Placental epithelial cell (primary cell): ENCODE results near the gene TPPP. TPM values are rescaled to one million over a fixed set of nuclear protein-coding genes. Genes with fewer than 3 reads are reported as not detected.

Experiments used
- total RNA-seq: library from RNA; depleted of rRNA; stranded (reverse); fragments of >200 nt; gene quantifications from 2 replicates; pipeline ENCODE4 v1.2.3, GENCODE V29; 2012

The TPPP gene
- total RNA-seq: not detected in 2 replicates

DNA sequence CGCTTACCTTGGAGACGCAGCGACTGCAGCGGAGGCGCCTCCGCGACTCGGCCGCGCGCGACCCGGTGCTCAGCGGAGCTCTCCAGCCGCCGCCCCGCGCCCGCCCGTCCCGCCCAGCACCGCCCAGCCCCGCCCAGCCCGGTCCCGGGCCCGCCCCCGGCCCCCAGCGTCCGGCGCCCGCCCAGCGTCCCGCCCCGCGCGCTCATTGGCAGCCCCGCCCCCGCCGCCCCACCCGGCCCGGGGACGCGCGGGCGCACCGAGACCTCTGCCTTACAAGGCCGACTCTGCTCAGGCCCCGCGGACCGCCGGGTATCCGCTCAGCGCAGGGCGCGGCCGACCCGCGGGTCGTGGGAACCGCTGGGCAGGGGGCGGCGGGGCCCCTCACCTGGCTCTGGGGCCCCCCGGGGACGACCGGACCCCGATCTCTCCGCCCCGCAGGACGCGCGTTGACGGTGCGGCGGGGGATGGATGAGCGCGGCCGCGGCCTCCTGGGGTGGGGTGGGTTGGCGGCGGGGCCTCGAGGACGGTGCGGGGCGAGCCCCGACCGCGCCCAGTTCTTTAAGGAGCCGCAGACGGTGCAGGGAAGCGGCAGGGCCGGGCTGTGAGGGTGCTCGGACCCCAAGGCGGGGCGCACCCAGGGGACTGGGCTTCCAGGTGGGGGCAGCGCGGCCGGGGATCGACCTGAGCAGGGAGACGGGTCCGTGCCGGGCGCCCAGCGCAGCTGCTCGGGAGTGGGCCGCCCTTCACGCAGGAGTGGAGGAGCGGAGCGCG, at the start of gene TPPP:
TPPP (minus strand) TSS at position 82 of the 771 bp plus-strand sequence. CDS start 15,292 bp downstream, outside the sequence.

DNA sequence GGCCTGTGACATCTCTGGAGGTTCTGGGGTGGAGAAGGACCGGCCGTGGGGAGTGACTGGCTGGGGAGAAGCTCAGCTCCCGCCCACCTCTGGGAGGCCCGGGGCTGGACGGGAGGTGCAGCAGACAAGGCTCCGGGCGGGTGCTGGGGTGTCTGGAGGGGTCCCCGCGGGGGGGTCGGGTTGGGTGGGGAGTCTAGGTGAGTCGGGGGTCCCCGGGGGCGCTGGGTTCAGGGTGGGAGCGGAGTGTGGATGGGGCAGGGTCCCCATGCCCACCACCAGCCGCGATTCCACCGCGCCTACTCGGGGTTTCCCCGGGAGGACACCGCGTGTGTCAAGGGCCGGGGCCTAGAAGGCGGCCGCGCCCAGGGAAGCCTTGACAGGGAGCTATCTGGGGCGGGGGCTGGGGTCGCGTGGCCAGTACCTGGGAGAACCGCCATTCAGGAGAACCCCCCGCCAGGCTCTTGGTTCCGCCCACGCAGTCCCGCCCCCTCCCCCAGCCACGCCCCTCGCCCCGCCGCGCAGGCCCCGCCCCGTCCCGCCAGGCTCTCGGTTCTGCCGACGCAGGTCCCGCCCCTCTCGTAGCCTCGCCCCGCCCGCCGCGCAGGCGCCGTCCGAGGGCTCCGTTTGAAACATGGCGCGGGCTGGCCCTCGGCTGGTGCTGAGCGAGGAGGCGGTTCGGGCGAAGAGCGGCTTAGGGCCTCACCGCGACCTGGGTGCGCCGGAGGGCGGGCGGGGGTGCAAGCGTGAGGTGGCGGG, 81.2 kb downstream of the TPPP start, which contains the start of gene CEP72:
CEP72 (plus strand) TSS at position 610 of the 756 bp plus-strand sequence; CDS start at position 632, 22 bp downstream.

Other genes with a start within 250 kb of the TPPP start
- 1.6 and 2.4 TPM in 2 replicates for gene SLC9A3, start 168.9 kb downstream of the TPPP start, total RNA-seq
- gene CEP72, start 81.0 kb downstream of the TPPP start, total RNA-seq: 5.7 and 6.7 TPM in 2 replicates
- not detected in 2 replicates for gene ZDHHC11B, start 91.4 kb upstream of the TPPP start, total RNA-seq
- 2.4 and 5.1 TPM in 2 replicates for gene ZDHHC11, start 157.6 kb upstream of the TPPP start, total RNA-seq
- 25.3 and 32.6 TPM in 2 replicates for gene BRD9, start 199.4 kb upstream of the TPPP start, total RNA-seq
- 3.1 and 9.2 TPM in 2 replicates for gene TRIP13, start 199.5 kb upstream of the TPPP start, total RNA-seq